Breast epithelium (tissue), 4 donors: Measurements from ENCODE around the gene FAM168A. TPM values are rescaled to one million over a fixed set of nuclear protein-coding genes. Genes with fewer than 3 reads are reported as not detected.
A peak's percentile ranks its signal among the peaks of the same experiment; 100 is the strongest.
"Not testable (repeated sequence)": the region's sequence is repeated elsewhere in the genome, so short reads cannot be mapped to it uniquely, and the experiment has no call there.

Experiments
- DNase-seq, 2 donors: peaks; one replicate each; pipeline ENCODE4 v3.0.0-alpha.2; 2019; ENCODE audit warnings: low spot score in 2 of 2
- H3K27ac ChIP-seq, 2 donors: fragments of 200-600 bp; sonication (generic) in 1 of 2; one replicate each; pipeline ENCODE4 v1.5.1; 2016 to 2019; ENCODE audit warnings: mild to moderate bottlenecking in 1 of 2
- H3K27me3 ChIP-seq, 2 donors: fragments of 200-600 bp; sonication (generic) in 1 of 2; one replicate each; pipeline versions ENCODE4 v1.5.1 to v1.6.0; 2017 to 2019; ENCODE audit warnings: control low read depth in 1 of 2, mild to moderate bottlenecking in 1 of 2
- H3K36me3 ChIP-seq: fragments of 200-600 bp; one replicate; pipeline ENCODE4 v1.5.1; 2019
- H3K4me1 ChIP-seq, 2 donors: fragments of 200-600 bp; sonication (generic); one replicate each; pipeline ENCODE4 v1.5.1; 2016 to 2019; ENCODE audit warnings: control low read depth in 1 of 2
- H3K4me3 ChIP-seq, 3 donors: fragments of 200-600 bp; sonication (generic); 1 replicate in 2 of 3; 2 replicates in 1 of 3; pipeline ENCODE4 v1.5.1; 2016 to 2019; ENCODE audit warnings: mild to moderate bottlenecking in 3 of 3, moderate library complexity in 2 of 3
- H3K9me3 ChIP-seq, 2 donors: fragments of 200-600 bp; sonication (generic) in 1 of 2; one replicate each; pipeline ENCODE4 v1.5.1; 2016 to 2019; ENCODE audit warnings: control low read depth in 1 of 2
- POLR2A ChIP-seq: fragments of 450-650 bp; IDR thresholded peaks from one replicate; pipeline ENCODE4 v1.6.1; 2016; ENCODE audit warnings: antibody characterized with exemption, mild to moderate bottlenecking, moderate library complexity
- POLR2AphosphoS5 ChIP-seq, 3 donors: sonication (generic); formaldehyde crosslinking; IDR thresholded peaks; one replicate each; pipeline ENCODE4 v1.6.1; 2017; ENCODE audit warnings: antibody characterized with exemption in 3 of 3
- intact Hi-C: fragments of 100-400 bp; cut with DNase I; formaldehyde crosslinking; loops from one replicate; pipeline ENCODE4 v1.15.1; 2023; ENCODE audit warnings: low total_unique reads
- total RNA-seq, 3 donors: library from RNA; depleted of rRNA; stranded (reverse); fragments of >200 nt; gene quantifications; one replicate each; pipeline ENCODE4 v1.1.0, GENCODE V29; 2016
- TF ChIP-seq, protein P1 (sequence below), 3 donors: fragments of 450-650 bp; IDR thresholded peaks; one replicate each; pipeline ENCODE4 v1.5.1; 2016 to 2017; ENCODE audit warnings: antibody characterized with exemption in 3 of 3, mild to moderate bottlenecking in 3 of 3, moderate library complexity in 3 of 3

FAM168A gene
- total RNA-seq, 3 donors from 2014 or later: 26.5 to 41.9 (median 28.8) TPM

- H3K27ac ChIP-seq: no peak overlapping the region
- H3K4me3 ChIP-seq: no peak overlapping the region
- no peak for DNase-seq
- no peaks in the 10 kb centered on the region for H3K27me3 ChIP-seq
- no peaks in the 10 kb centered on the region for H3K36me3 ChIP-seq
- peaks cover 5 to 18% of the 10 kb centered on the region in 2 donors for H3K9me3 ChIP-seq
- no peaks in the 10 kb centered on the region for H3K4me1 ChIP-seq
- TF ChIP-seq, protein P1, sequence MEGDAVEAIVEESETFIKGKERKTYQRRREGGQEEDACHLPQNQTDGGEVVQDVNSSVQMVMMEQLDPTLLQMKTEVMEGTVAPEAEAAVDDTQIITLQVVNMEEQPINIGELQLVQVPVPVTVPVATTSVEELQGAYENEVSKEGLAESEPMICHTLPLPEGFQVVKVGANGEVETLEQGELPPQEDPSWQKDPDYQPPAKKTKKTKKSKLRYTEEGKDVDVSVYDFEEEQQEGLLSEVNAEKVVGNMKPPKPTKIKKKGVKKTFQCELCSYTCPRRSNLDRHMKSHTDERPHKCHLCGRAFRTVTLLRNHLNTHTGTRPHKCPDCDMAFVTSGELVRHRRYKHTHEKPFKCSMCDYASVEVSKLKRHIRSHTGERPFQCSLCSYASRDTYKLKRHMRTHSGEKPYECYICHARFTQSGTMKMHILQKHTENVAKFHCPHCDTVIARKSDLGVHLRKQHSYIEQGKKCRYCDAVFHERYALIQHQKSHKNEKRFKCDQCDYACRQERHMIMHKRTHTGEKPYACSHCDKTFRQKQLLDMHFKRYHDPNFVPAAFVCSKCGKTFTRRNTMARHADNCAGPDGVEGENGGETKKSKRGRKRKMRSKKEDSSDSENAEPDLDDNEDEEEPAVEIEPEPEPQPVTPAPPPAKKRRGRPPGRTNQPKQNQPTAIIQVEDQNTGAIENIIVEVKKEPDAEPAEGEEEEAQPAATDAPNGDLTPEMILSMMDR (IDR thresholded peaks at IDR 0.05): peak in 1 of 3 donors; percentile 47
- TF ChIP-seq POLR2AphosphoS5 (IDR thresholded peaks at IDR 0.05): no peak
- intact Hi-C loops: no loop called here
Observed at GRCh38 chr11:73478737-73479347, 119.1 kb downstream of the FAM168A start.

DNA sequence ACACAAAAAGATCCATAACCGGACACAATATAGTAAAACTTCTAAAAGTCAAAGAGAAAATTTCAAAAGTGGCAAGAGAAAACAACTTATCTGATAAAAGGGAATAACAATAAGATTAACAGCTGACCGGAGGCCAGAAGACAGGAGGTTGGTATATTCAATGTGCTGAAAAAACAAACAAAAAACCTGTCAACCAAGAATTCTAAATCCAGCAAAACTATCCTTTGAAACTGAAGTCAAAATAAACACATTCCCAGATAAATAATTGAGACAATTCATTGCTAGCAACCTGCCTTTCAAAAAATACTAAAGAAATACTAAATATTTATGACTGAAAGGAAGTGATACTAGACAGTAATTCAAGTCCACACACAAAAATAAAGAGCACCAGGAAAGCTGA, 120.4 kb downstream of the FAM168A start:
- no peak for TF ChIP-seq POLR2A
- no peaks in the 10 kb centered on the region for H3K36me3 ChIP-seq
- H3K27me3 ChIP-seq: no peaks in the 10 kb centered on the region
- peaks cover 5 to 18% of the 10 kb centered on the region in 2 donors for H3K9me3 ChIP-seq
- H3K4me1 ChIP-seq: no peaks in the 10 kb centered on the region
- H3K27ac ChIP-seq: no peak overlapping the region
- DNase-seq: no peak
- no peak overlapping the region for H3K4me3 ChIP-seq
- intact Hi-C loops: no loop called here

DNA sequence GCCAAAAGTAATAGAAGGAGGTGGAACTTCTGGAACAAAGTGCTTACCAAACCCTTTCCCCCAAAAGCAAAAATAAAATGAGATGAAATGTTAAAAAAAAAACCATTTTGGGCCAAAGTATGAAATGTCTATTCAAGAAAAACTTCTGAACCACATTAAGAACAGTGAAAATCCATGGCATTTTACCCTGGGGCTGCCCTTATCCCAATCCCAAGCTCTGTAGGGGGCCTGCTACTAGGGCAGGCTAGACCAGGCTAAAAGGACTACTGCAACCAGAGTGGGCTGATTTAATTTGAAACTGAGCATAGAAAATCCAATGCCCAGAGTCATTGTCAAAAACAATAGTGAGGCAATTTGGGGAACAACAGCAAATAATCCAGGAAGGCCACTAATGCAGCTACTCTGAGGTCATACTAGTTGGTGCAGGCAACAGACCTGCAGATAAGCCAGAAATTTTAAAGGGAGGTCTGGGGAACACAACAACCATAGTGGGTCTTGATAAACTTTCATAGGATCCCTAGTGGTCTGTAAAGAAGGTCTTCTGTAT, 122.3 kb downstream of the FAM168A start:
- Histone ChIP-seq H3K4me3 (no peak overlapping the region), H3K4me1 (no peaks in the 10 kb centered on the region), H3K27ac (no peak overlapping the region), H3K36me3 (no peaks in the 10 kb centered on the region), H3K9me3 (peaks cover 5 to 18% of the 10 kb centered on the region in 2 donors), H3K27me3 (no peaks in the 10 kb centered on the region)
- DNase-seq: no peak
- TF ChIP-seq, protein P1 (IDR thresholded peaks at IDR 0.05): no peak
- no peak for TF ChIP-seq POLR2A
- TF ChIP-seq POLR2AphosphoS5 (IDR thresholded peaks at IDR 0.05): no peak
- intact Hi-C loops: no loop called here

DNA sequence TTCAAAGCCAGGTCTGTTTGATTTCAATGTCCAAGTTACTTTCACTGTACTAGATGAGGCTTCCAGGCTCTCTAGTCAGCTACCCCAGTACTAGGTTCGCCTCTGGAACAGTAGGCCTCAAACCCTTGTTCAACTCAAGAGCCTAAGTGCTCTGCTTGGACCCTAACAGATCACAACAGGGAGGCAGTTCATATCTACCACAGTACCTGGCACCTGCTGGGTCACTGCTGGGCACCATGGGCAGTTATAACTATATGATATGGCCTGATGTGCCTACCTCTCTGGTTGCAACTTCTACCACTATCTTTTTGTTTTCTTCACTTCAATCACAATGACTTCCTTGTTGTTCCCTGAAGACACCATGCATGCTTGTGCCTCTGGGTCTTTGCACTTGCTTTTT, 124.7 kb downstream of the FAM168A start:
- intact Hi-C loops: no loop called here
- no peak overlapping the region for H3K27ac ChIP-seq
- no peaks in the 10 kb centered on the region for H3K27me3 ChIP-seq
- TF ChIP-seq POLR2A (no peak), POLR2AphosphoS5 (IDR thresholded peaks at IDR 0.05) (no peak)
- TF ChIP-seq, protein P1 (IDR thresholded peaks at IDR 0.05): no peak
- peaks cover 5 to 17% of the 10 kb centered on the region in 2 donors for H3K9me3 ChIP-seq
- no peaks in the 10 kb centered on the region for H3K4me1 ChIP-seq
- no peak for DNase-seq
- no peak overlapping the region for H3K4me3 ChIP-seq
- no peaks in the 10 kb centered on the region for H3K36me3 ChIP-seq

- intact Hi-C loops, H3K36me3 ChIP-seq, H3K4me1 ChIP-seq, DNase-seq, H3K27me3 ChIP-seq, H3K9me3 ChIP-seq: not testable (repeated sequence)
- Histone ChIP-seq H3K4me3 (peak overlapping the region in 1 of 3 donors; percentile 18), H3K27ac (peak overlapping the region; percentile 66 to 72)
Observed at GRCh38 chr11:73470036-73470612, 127.8 kb downstream of the FAM168A start.

DNA sequence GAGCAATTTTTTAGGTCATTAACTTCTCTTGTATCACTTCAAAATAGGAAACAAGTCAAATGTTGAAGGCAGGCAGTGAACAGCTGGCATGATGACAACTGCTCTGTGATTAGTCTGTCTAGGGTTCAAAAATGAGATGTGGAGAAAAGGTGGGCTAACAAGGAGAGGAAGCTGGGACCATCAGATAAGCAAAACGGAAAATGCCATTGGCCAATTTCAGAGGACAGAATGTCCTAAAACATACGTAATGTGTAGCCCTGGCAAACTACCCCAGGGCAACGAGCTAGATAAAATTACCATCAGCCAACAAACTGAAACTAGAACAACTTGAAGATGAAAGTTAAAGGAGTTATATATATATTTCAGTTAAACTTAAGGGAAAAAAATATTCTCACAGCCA, 128.5 kb downstream of the FAM168A start:
- Histone ChIP-seq H3K27ac (peak overlapping the region; percentile 66 to 72), H3K36me3 (no peaks in the 10 kb centered on the region), H3K4me1 (peaks cover 0 to 3% of the 10 kb centered on the region in 2 donors), H3K9me3 (no peaks in the 10 kb centered on the region), H3K27me3 (no peaks in the 10 kb centered on the region), H3K4me3 (peak overlapping the region in 1 of 3 donors; percentile 18)
- intact Hi-C loops: no loop called here
- TF ChIP-seq POLR2A (no peak), POLR2AphosphoS5 (IDR thresholded peaks at IDR 0.05) (peak in 2 of 3 donors; percentile 34 to 59)
- TF ChIP-seq, protein P1 (IDR thresholded peaks at IDR 0.05): no peak
- peak in 1 of 2 donors; percentile 25 for DNase-seq
